ENCODE measurements around the gene MX2.

Gene MX2

GRCh38 chr21:41442481-41443186 lies 80.8 kb downstream of the MX2 start:
- DNase-seq = no peak

- DNase-seq = no peak
Measured at GRCh38 chr21:41443562-41443961, 81.7 kb downstream of the MX2 start.

GRCh38 chr21:41444703-41445464 lies 83.1 kb downstream of the MX2 start:
- no peak for DNase-seq

- no peak for DNase-seq
Measured at GRCh38 chr21:41445465-41445862, 83.6 kb downstream of the MX2 start.

- DNase-seq = no peak
Measured at GRCh38 chr21:41446586-41446985, 84.8 kb downstream of the MX2 start.

- DNase-seq = no peak
Measured at GRCh38 chr21:41447356-41447755, 85.5 kb downstream of the MX2 start.

- no peak for DNase-seq
Measured at GRCh38 chr21:41449613-41450012, 87.8 kb downstream of the MX2 start.

- no peak for DNase-seq
Measured at GRCh38 chr21:41451753-41452676, 90.2 kb downstream of the MX2 start.

- no peak for DNase-seq
Measured at GRCh38 chr21:41453198-41453597, 91.4 kb downstream of the MX2 start.

- no peak for DNase-seq
Measured at GRCh38 chr21:41453761-41454160, 91.9 kb downstream of the MX2 start.

- no peak for DNase-seq
Measured at GRCh38 chr21:41458121-41458520, 96.3 kb downstream of the MX2 start.

- no peak for DNase-seq
Measured at GRCh38 chr21:41458559-41458958, 96.7 kb downstream of the MX2 start.
